DMS79 (cell line): ENCODE measurements around the gene TRIM28.

Experiments
- DNase-seq: peaks from one replicate; lab custom pipeline; 2025; lab: John Stamatoyannopoulos, UW

Gene TRIM28

GRCh38 chr19:58579473-58580142, 35.7 kb downstream of the TRIM28 start:
- no peak for DNase-seq

DNA sequence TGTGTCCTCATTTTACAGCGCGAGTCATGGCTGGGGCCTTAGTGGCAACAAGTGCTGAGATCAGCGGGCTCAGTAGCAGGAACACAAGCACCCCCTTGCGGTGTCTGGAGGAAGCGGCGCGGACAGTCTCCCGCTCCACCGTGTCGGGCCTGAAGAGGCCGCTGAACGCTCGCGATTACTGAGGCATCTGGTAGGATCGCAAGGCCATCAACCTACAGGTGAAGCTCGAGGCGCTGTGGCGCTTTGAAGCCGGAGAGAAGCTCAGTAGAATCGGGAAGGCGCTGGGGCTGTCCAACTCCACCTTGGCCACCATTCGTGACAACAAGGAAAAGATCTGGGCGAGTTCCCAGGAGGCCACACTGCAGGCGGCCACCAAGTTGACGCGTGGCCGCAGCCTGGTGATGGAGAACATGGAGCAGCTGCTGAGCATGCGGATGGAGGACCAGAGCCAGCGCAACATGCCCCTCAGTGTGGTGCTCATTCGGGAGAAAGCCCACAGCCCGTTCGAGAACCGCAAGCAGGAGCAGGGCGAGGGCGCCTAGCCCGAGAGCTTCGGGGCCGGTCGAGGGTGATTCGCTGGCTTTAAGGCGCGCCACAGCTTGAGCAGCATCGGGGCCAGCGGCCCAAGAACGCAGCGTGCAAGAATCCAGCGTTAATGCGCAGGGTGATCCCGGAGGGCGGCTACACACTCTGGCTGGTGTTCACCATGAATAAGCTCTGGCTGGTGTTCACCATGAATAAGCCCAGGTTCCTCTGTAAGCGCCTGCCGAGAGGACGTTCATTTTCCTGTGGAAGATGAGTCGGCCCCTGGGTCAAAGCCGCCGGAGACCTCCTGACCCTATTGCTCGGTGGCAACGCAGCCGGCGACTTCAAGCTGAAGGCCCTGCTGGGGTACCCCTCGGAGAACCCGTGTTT, 37.6 kb downstream of the TRIM28 start:
- no peak for DNase-seq

DNA sequence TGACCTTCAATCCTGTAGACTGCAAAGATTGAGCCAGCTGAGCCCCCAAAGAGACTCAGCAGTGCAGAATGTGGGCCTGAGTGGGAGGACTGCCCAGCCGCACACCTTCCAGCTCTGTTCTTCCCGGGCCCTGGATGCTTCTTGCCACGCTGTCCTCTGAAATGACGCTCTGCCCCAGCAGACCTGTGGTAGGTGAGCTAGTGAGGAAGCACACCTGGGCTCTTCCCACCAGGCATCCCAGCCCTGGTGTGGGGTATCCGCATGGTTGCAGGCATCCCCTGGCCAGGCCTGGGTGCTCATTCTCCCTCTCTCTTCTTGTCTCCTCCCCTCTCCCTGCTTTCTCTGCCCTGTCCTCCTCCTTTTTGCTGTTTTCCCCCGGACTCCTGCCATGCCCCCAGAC, 39.1 kb downstream of the TRIM28 start:
- no peak for DNase-seq

DNA sequence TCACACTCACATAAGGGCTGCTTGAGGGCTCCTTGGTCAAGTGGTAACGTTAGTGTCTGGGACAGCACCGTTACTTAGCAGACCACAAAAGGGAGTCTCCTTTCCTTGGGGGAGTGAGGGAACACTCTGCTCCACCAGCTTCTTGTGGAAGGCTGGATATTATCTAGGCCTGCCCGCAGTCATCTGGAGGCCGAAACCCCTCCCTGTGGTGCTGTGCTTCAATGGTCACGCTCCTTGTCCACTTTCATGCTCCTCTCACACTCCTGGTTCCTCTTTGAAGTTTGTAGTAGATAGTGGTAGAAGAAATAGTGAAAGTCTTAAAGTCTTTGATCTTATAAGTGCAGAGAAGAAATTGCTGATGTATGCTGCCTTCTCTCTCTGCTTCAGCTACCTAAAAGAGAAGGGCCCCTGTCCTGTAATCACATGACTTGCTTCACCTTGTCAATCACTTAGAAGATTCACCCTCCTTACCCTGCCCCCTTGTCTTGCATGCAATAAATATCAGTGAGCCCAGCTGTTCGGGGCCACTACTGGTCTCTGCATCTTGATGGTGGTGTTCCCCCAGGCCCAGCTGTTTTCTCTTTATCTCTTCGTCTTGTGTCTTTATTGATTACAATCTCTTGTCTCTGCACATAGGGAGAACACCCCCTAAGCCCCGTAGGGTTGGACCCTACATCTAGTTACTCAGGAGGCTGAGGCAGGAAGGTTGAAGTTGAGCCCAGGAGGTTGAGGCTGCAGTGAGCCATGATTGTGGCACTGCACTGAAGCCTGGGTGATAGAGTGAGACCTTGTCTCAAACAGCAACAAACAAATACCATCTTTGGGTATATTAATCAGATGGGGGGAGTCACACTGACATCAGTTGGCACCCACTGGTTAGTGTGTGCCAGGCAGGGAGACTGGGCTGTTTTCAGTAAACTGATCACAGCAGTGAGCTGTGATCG, 40.9 kb downstream of the TRIM28 start:
- DNase-seq = no peak

GRCh38 chr19:58585442-58586132, 41.7 kb downstream of the TRIM28 start:
- DNase-seq = no peak

DNA sequence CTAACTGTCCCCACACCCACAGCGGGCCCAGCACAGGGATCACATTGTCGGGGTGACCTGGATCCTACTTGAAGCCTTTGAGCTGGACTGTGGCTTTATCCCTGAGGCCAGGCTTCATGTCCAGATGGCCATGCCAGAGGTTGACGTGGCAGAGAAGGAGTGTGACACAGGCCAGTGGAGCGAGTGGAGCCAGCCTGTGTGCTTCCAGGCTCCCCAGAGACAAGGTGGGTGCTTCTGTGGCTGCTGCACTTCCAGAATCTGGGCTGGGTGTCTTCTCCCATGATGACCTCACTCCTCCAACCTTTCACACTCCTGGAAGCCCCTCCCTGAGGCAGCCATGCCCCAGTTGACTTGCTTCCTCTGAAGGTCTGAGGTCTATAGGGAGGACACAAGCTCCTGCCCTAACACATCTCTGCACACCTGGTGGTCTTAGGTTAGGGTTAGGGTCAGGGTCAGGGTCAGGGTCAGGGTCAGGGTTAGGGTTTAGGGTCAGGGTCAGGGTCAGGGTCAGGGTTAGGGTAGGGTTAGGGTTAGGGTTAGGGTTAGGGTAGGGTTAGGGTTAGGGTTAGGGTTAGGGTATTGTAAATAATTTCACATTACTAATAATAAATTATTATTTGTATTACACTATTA, 42.4 kb downstream of the TRIM28 start:
- no peak for DNase-seq
